ENCODE measurements around the gene ZNF609. TPM values are rescaled to one million over a fixed set of nuclear protein-coding genes. Genes with fewer than 3 reads are reported as not detected.

Gene ZNF609
- total RNA-seq, 1 experiment from 2014 or later = 35.0 TPM

GRCh38 chr15:64581408-64581761, 121.0 kb downstream of the ZNF609 start:
- Histone ChIP-seq H3K9me3 (ENCODE audit: low read depth, low read length, poor library complexity, severe bottlenecking) (peaks cover 21% of the 10 kb centered on the region), H3K4me3 (ENCODE audit: low read depth, low read length, poor library complexity, severe bottlenecking) (no peak overlapping the region), H3K27ac (ENCODE audit: low read depth, low read length, poor library complexity, severe bottlenecking) (no peak overlapping the region), H3K27me3 (replicated peaks; ENCODE audit: insufficient read depth, low read depth, low read length, poor library complexity) (no peaks in the 10 kb centered on the region), H3K36me3 (ENCODE audit: insufficient read depth, low read length, poor library complexity, severe bottlenecking) (no peaks in the 10 kb centered on the region), H3K4me1 (ENCODE audit: insufficient read depth, low read length, poor library complexity, severe bottlenecking) (peaks cover 3% of the 10 kb centered on the region)
- ChIA-PET POLR2A (ENCODE audit: low non-redundant PET) (no interaction called here), CTCF (no interaction called here)
- no peak for TF ChIP-seq EZH2 (IDR thresholded peaks at IDR 0.05; ENCODE audit: borderline replicate concordance, low read depth, low read length, poor library complexity, severe bottlenecking)
- TF ChIP-seq CTCF (conservative IDR thresholded peaks at IDR 0.05; ENCODE audit: low read depth, low read length) = no peak
- intact Hi-C loops (cut with micrococcal nuclease; ENCODE audit: unreplicated experiment) = no loop called here
- DNase-seq (ENCODE audit: low spot score) = no peak
- no TSS peak for BruUV-seq (replicated peaks)

GRCh38 chr15:64582202-64582601, 121.8 kb downstream of the ZNF609 start:
- peaks cover 11% of the 10 kb centered on the region for H3K4me1 ChIP-seq (ENCODE audit: insufficient read depth, low read length, poor library complexity, severe bottlenecking)
- H3K27me3 ChIP-seq (replicated peaks; ENCODE audit: insufficient read depth, low read depth, low read length, poor library complexity) = no peaks in the 10 kb centered on the region
- no peak for TF ChIP-seq EZH2 (IDR thresholded peaks at IDR 0.05; ENCODE audit: borderline replicate concordance, low read depth, low read length, poor library complexity, severe bottlenecking)
- TF ChIP-seq CTCF (conservative IDR thresholded peaks at IDR 0.05; ENCODE audit: low read depth, low read length) = no peak
- ChIA-PET POLR2A (ENCODE audit: low non-redundant PET) (no interaction called here), CTCF (no interaction called here)
- H3K27ac ChIP-seq (ENCODE audit: low read depth, low read length, poor library complexity, severe bottlenecking) = no peak overlapping the region
- H3K36me3 ChIP-seq (ENCODE audit: insufficient read depth, low read length, poor library complexity, severe bottlenecking) = no peaks in the 10 kb centered on the region
- DNase-seq (ENCODE audit: low spot score) = no peak
- no TSS peak for BruUV-seq (replicated peaks)
- no peak overlapping the region for H3K4me3 ChIP-seq (ENCODE audit: low read depth, low read length, poor library complexity, severe bottlenecking)
- intact Hi-C loops (cut with micrococcal nuclease; ENCODE audit: unreplicated experiment) = no loop called here
- H3K9me3 ChIP-seq (ENCODE audit: low read depth, low read length, poor library complexity, severe bottlenecking) = peaks cover 21% of the 10 kb centered on the region

- H3K4me1 ChIP-seq (ENCODE audit: insufficient read depth, low read length, poor library complexity, severe bottlenecking) = peaks cover 12% of the 10 kb centered on the region
- no peak for TF ChIP-seq CTCF (conservative IDR thresholded peaks at IDR 0.05; ENCODE audit: low read depth, low read length)
- no peak for TF ChIP-seq EZH2 (IDR thresholded peaks at IDR 0.05; ENCODE audit: borderline replicate concordance, low read depth, low read length, poor library complexity, severe bottlenecking)
- no TSS peak for BruUV-seq (replicated peaks)
- ChIA-PET CTCF (no interaction called here), POLR2A (ENCODE audit: low non-redundant PET) (interaction anchor here (0.6 kb wide), 1 partner anchor 1315 kb away, joined by 3 read pairs; no protein-coding TSS in a partner anchor)
- no peak for DNase-seq (ENCODE audit: low spot score)
- no peaks in the 10 kb centered on the region for H3K36me3 ChIP-seq (ENCODE audit: insufficient read depth, low read length, poor library complexity, severe bottlenecking)
- H3K9me3 ChIP-seq (ENCODE audit: low read depth, low read length, poor library complexity, severe bottlenecking) = peaks cover 21% of the 10 kb centered on the region
- no peak overlapping the region for H3K27ac ChIP-seq (ENCODE audit: low read depth, low read length, poor library complexity, severe bottlenecking)
- H3K27me3 ChIP-seq (replicated peaks; ENCODE audit: insufficient read depth, low read depth, low read length, poor library complexity) = no peaks in the 10 kb centered on the region
- intact Hi-C loops (cut with micrococcal nuclease; ENCODE audit: unreplicated experiment) = no loop called here
- H3K4me3 ChIP-seq (ENCODE audit: low read depth, low read length, poor library complexity, severe bottlenecking) = no peak overlapping the region
These were observed 123.1 kb downstream of the ZNF609 start for GRCh38 chr15:64583519-64583918.

Data from A673 (cell line).